Activated T-cell treated with anti-CD3 and anti-CD28 coated beads, Interleukin-2, amount 50 U/mL, for 48 hours (primary cell): ENCODE data around the gene KLF7.

Experiments
- DNase-seq, 2 experiments: peaks; one replicate each; pipeline ENCODE4 v3.0.0-alpha.2; 2020

Gene KLF7

GRCh38 chr2:207148020-207148419 lies 17.7 kb downstream of the KLF7 start:
- no peak for DNase-seq

DNA sequence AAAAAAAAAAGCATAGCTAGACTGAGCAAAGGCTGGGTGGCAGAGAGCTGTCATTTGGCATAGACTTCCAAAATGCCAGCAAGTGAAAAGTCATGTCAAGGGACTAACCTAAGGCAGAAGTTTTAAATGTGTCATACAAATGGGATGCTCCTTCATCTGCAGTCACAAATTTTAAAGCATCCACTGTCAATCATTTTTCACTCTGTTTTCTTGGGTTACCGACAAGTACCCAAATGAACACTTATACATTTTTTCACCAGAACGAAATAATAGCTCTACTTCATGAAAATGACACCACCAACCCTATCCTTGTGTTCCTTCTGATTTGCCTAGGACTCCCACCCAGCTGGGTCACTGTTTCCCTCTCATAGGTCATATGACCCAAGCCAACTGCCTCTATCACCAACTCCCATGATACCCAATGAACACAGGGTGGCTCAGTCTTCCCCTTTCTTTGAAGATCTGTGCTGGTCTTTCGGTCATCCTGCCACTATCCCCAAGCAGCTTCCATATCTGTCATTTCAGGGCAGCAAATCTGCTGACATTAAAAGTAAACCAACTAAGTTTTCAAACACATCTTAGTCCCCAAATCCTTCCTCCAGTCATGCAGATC lies 21.5 kb downstream of the KLF7 start:
- no peak for DNase-seq

DNA sequence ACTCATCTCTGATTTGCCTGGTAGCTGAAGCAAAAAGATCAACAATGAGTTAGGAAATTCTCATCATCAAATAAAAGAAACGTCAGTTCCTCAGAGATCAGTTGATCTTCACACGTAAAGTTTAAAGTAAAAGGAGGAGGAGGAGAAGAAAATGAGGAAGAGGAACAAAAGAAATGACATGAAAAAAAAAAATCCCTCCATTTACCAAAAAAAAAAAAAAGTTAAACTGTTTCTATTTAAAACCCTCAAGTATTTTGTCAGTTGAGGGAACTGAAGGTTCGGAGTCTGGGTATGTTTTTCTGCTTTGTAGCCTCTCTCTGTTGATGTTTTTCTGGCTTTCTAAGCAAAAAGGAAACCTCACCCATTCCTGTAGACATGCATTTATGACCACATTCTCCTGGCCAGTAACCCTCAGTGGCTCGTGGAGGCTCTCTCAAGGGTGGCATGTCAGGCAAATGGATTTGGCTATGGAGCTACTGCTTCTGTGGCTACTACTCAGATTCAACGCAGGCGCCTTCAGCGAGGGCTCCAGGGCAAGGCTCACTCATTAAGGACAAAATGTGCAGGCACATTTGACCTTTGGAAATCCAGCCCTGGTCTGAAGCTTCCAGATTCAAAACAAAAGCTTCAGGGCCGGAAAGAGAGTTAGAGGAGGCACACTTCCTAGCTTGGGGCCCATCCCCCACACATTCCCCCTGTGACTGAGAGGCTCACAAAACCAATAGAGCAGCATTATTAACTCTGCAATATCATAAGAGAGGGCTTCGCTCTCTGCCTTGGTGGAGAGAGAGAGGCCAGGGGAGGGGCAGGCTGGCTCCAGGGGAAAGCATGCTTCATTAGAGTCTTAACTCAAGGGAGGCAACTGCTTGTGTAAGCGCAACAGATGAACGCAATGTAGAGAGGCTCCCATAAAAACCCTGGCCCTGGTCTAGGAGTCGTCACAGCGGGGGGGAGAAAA lies 22.3 kb downstream of the KLF7 start:
- peak; percentile 64 to 65 for DNase-seq

GRCh38 chr2:207142461-207142860 lies 23.3 kb downstream of the KLF7 start:
- no peak for DNase-seq

DNA sequence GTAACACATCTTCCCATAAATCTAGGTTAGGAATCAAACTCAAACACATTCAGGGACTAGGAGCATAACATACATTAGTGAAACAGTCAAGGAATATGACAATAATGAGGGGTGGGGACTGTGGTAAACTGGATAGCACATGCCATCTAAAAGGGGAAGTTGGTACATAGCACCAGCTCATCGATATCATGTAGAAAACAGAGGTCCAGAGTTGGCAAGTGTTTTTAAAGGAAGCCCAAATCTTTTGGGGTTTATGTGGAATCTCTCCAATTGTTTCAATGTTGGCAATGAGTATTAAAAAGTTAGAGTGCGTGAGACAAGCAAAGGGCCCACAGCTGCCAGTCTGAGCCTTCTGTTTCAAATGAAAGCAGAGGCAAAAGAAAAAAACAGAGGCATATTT lies 24.4 kb downstream of the KLF7 start:
- no peak for DNase-seq

DNA sequence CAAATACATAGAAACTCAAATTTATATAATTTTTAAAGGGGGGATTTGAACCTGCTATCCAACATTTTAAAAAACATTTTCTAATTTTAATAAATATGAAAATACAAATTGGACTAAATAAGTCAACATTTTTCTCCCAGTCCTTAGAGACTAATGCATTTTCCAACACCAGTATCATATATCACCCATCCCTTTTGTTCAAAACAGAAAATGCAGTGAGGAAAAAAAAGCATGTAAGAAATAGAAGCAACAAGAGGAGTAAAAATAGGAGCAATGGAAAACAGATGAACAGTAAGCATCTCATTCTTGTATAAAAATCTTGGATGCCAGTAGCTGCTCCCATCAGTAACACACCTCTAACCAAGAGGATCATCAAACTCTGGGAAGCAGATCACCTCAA lies 25.5 kb downstream of the KLF7 start:
- DNase-seq, result no peak

GRCh38 chr2:207139552-207139951 lies 26.2 kb downstream of the KLF7 start:
- no peak for DNase-seq

DNA sequence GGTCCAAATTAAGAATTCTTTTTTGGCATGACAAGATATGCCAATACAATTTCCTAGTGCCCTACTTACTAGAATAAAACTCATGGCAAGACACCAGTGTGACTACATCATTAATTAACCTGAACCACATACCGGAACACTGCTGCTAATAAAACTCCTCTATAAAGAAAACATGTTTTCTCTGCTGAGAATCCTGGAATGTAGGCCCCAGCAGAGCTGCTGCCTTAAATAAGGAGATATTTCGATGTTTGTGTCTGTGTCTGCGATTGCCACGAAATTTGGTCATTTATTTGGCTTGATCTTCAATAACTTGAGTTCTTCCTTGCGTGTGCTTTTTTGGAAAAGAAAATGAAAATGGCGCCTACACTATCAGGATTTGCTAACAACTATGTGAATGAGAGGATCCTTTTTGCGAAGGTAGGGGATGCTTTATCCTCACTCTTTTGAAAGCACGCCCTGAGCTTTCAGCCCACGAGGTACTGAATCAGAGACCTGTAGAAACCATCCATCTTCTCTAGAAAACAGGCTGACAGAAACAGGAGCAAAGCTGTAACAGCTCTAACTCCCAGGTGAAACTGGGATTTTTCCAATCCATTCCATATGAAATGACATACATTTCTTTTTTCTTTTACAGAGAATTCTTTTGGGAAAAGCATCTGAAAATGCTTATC lies 27.0 kb downstream of the KLF7 start:
- no peak for DNase-seq

- DNase-seq, result no peak
Measured at GRCh38 chr2:207137596-207138337, 28.0 kb downstream of the KLF7 start.

- DNase-seq, result no peak
Measured at GRCh38 chr2:207136874-207137273, 28.9 kb downstream of the KLF7 start.

DNA sequence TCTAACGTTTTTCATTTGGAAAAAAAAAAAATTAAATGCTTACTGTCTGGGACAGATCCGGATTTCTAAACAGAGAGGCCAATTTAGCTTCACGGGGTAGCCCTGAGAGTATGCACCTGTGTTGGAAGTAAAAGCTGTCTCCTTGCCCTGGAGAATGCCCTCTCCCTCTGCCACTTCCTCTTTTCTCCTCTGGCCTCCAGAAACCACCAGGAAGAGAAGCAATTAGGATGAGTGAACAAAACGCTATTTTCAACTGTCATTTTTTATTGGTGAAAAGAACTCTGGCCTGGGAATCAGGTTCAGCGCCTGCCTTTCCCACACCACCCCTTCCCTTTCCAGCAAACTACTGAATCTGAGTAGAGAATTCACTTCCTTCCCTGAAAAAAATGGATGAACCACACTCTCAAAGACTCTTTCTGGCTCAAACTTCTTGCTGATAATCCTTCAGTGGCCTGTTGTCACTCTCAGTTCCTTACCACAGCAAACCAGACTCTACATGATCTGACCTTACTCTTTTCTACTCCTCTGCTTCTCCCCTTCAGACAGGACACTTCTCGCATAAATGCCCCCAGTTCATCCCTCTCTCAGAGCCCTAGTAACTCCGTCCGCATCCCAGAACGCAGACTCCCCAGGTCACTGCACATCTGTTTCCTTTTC lies 29.8 kb downstream of the KLF7 start:
- no peak for DNase-seq

GRCh38 chr2:207135340-207135739 lies 30.4 kb downstream of the KLF7 start:
- no peak for DNase-seq

GRCh38 chr2:207133820-207134519 lies 31.8 kb downstream of the KLF7 start:
- DNase-seq, result no peak

DNA sequence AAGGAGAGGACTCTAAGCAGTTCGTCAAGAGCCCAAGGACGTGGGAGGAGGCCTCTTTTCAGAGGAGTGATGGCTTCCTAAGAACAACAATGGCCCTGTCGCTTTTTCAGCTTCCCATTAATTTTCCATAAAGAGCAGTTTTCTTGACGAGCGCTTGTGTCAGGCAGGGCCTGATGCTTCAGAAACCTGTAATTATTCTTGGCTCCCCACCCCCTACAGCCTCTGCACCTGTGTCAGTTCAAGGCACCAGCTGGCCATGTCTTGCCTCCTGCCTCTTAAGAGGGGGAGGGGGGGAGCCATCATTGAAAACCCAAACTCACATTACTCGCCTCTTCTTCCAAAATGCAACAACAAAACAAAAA lies 32.3 kb downstream of the KLF7 start:
- no peak for DNase-seq

- DNase-seq, result no peak
Measured at GRCh38 chr2:207132019-207132418, 33.7 kb downstream of the KLF7 start.

GRCh38 chr2:207131594-207131993 lies 34.2 kb downstream of the KLF7 start:
- no peak for DNase-seq

GRCh38 chr2:207130958-207131521 lies 34.7 kb downstream of the KLF7 start:
- DNase-seq, result no peak

- DNase-seq, result no peak
Measured at GRCh38 chr2:207129821-207130220, 35.9 kb downstream of the KLF7 start.

- DNase-seq, result no peak
Measured at GRCh38 chr2:207128867-207129266, 36.9 kb downstream of the KLF7 start.

DNA sequence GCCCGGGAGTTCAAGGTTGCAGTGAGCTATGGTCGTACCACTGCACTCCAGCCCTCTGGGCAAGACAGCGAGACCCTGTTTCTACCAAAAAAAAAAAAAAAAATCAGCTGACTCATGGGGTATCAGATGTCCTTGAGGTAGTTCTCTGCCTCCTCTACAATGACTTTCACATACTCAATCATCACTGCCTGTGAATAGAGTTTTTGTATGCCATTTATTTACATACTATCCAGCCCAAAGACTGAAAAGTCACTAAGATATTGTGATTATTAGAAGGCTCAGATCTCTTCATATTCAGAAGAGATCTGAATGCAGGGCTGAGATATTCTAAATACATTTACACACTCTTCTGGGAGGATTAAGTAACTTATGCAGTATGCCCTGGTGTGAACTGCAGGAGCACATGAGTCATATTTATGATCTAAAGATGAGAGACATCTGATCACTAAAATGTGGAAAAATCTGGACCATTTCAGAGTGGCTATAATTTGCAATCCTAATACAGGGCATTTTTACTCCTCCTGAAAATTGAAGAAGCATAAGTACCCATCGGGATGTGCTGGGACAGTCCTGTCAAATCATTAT lies 38.9 kb downstream of the KLF7 start:
- DNase-seq, result no peak

DNA sequence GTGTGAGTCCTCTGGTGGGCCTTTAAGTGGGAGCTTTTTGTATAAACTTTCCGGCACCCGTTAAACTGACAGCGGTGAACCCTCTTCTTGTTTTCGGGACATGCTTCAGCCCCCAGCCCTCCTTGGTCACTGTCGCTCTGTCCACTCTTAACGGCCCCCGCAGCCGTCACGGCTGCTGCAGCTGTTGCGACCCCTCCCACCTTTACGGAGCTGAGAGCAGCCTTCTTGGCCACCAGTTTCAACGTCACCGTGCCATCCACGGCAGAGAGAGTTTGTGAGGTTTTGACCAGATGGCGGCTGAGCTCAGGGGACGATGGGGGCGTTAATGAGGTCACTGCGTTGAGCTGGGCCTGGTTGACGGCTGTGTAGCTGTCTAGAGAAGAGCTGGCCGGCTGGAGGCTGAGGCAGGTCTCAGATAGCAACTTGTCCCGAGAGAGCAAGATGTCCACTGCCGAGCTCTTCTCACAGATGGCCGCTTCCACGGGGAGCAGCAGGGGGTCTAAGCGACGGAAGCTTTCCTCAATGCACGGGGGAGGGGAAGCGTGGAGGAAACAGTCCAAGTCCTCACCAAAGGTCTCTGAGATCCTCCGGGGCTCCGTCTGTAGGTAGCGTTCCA lies 41.9 kb downstream of the KLF7 start:
- DNase-seq, result no peak
